Measurements from ENCODE around the gene AHCYL2.

AHCYL2 gene

DNA sequence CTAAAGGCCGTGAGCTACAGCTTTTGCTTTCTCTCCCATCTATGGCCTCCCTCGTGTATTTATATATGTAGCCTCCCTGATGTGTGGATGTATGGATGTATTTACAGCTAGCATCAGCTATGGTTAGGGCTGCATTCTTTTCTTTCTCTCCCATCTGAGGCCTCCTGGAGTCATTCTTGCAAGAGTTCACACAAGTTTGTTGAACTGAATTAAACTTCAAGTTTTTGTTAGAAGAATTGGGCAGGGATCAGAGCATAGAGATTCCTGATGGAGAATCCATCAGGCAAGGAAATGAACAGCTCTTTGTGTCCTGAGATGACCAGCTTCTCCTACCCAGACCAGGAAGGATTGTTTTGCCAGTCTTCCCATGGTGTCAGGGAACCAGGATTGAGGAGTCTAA, 60.3 kb downstream of the AHCYL2 start:
- H3K79me2 ChIP-seq (ENCODE audit: insufficient read depth, low read length) = no peaks in the 10 kb centered on the region
- H3K9ac ChIP-seq (ENCODE audit: low read length) = no peak overlapping the region
- H4K20me1 ChIP-seq (ENCODE audit: insufficient read depth, low read length) = no peaks in the 10 kb centered on the region
- H3K4me3 ChIP-seq (ENCODE audit: low read depth, low read length, poor library complexity, severe bottlenecking) = no peak overlapping the region
- no peaks in the 10 kb centered on the region for H3K27me3 ChIP-seq (ENCODE audit: insufficient read depth, low read length)
- no peak overlapping the region for H3K4me2 ChIP-seq (ENCODE audit: low read length)
- H3K4me1 ChIP-seq (ENCODE audit: insufficient read depth, low read length, severe bottlenecking) = no peaks in the 10 kb centered on the region
- H3K27ac ChIP-seq (ENCODE audit: low read depth, low read length, poor library complexity, severe bottlenecking) = no peak overlapping the region
- no peak for TF ChIP-seq EZH2 (IDR thresholded peaks at IDR 0.05; ENCODE audit: borderline replicate concordance, low read length)
- TF ChIP-seq, protein P1, sequence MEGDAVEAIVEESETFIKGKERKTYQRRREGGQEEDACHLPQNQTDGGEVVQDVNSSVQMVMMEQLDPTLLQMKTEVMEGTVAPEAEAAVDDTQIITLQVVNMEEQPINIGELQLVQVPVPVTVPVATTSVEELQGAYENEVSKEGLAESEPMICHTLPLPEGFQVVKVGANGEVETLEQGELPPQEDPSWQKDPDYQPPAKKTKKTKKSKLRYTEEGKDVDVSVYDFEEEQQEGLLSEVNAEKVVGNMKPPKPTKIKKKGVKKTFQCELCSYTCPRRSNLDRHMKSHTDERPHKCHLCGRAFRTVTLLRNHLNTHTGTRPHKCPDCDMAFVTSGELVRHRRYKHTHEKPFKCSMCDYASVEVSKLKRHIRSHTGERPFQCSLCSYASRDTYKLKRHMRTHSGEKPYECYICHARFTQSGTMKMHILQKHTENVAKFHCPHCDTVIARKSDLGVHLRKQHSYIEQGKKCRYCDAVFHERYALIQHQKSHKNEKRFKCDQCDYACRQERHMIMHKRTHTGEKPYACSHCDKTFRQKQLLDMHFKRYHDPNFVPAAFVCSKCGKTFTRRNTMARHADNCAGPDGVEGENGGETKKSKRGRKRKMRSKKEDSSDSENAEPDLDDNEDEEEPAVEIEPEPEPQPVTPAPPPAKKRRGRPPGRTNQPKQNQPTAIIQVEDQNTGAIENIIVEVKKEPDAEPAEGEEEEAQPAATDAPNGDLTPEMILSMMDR (IDR thresholded peaks at IDR 0.05; ENCODE audit: low read length) = no peak
- no peaks in the 10 kb centered on the region for H3K36me3 ChIP-seq (ENCODE audit: insufficient read depth, low read length)
- H3F3A ChIP-seq (ENCODE audit: insufficient read depth, low read length) = no peaks in the 10 kb centered on the region
- no peaks in the 10 kb centered on the region for H3K9me2 ChIP-seq (ENCODE audit: low read depth, low read length)
- H3K9me3 ChIP-seq (ENCODE audit: low read length) = no peaks in the 10 kb centered on the region
- no peak overlapping the region for H2AFZ ChIP-seq (ENCODE audit: low read length)

DNA sequence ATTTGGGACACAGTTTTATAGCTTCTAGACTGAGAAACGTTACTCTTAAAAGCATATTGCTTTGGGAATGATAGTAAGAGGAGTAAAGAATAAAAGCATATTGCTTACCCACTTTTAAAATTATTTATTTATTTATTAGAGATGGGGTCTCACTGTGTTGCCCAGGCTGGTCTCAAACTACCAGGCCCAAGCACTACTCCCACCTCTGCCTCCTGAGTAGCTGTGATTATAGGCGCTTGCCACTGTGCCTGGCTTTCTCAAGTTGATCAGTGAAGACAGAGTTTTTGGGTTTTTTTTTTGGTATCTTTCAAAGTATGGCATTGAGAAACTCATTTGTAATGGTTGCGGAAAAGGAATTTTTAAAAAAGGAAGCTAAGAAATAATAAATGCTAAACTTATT, 68.0 kb downstream of the AHCYL2 start:
- H3K9ac ChIP-seq (ENCODE audit: low read length) = no peak overlapping the region
- no peaks in the 10 kb centered on the region for H3K36me3 ChIP-seq (ENCODE audit: insufficient read depth, low read length)
- no peaks in the 10 kb centered on the region for H4K20me1 ChIP-seq (ENCODE audit: insufficient read depth, low read length)
- H3K27ac ChIP-seq (ENCODE audit: low read depth, low read length, poor library complexity, severe bottlenecking) = no peak overlapping the region
- no peak overlapping the region for H3K4me2 ChIP-seq (ENCODE audit: low read length)
- H3K27me3 ChIP-seq (ENCODE audit: insufficient read depth, low read length) = no peaks in the 10 kb centered on the region
- TF ChIP-seq EZH2 (IDR thresholded peaks at IDR 0.05; ENCODE audit: borderline replicate concordance, low read length) = no peak
- TF ChIP-seq, protein P1 (IDR thresholded peaks at IDR 0.05; ENCODE audit: low read length) = no peak
- no peaks in the 10 kb centered on the region for H3K9me3 ChIP-seq (ENCODE audit: low read length)
- no peaks in the 10 kb centered on the region for H3K4me1 ChIP-seq (ENCODE audit: insufficient read depth, low read length, severe bottlenecking)
- H2AFZ ChIP-seq (ENCODE audit: low read length) = no peak overlapping the region
- H3K79me2 ChIP-seq (ENCODE audit: insufficient read depth, low read length) = no peaks in the 10 kb centered on the region
- H3K9me2 ChIP-seq (ENCODE audit: low read depth, low read length) = no peaks in the 10 kb centered on the region
- no peaks in the 10 kb centered on the region for H3F3A ChIP-seq (ENCODE audit: insufficient read depth, low read length)
- H3K4me3 ChIP-seq (ENCODE audit: low read depth, low read length, poor library complexity, severe bottlenecking) = no peak overlapping the region

DNA sequence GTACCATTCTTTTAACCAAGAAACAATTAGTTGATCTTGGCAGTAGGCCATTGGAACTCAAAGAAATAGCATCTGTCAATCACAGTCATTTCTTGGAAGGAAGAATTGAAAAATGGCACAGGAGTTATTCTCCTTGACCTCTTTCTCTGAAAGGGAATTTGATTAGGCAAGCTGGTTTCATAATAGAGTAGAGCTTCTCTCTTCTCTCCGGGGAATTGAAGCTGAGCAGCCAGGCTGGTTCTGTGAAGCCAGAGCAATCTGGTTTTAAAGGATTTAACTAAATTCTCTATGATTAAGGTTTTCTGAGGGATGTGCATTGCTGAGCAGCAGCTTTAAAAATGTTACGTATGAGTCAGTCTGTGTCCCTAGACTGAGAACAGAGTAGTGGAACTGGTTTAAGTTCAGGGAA, 70.2 kb downstream of the AHCYL2 start:
- H2AFZ ChIP-seq (ENCODE audit: low read length) = no peak overlapping the region
- no peaks in the 10 kb centered on the region for H3K4me1 ChIP-seq (ENCODE audit: insufficient read depth, low read length, severe bottlenecking)
- H3F3A ChIP-seq (ENCODE audit: insufficient read depth, low read length) = no peaks in the 10 kb centered on the region
- no peaks in the 10 kb centered on the region for H4K20me1 ChIP-seq (ENCODE audit: insufficient read depth, low read length)
- no peaks in the 10 kb centered on the region for H3K27me3 ChIP-seq (ENCODE audit: insufficient read depth, low read length)
- no peaks in the 10 kb centered on the region for H3K36me3 ChIP-seq (ENCODE audit: insufficient read depth, low read length)
- TF ChIP-seq, protein P1 (IDR thresholded peaks at IDR 0.05; ENCODE audit: low read length) = no peak
- no peak for TF ChIP-seq EZH2 (IDR thresholded peaks at IDR 0.05; ENCODE audit: borderline replicate concordance, low read length)
- H3K79me2 ChIP-seq (ENCODE audit: insufficient read depth, low read length) = no peaks in the 10 kb centered on the region
- no peak overlapping the region for H3K4me3 ChIP-seq (ENCODE audit: low read depth, low read length, poor library complexity, severe bottlenecking)
- no peak overlapping the region for H3K27ac ChIP-seq (ENCODE audit: low read depth, low read length, poor library complexity, severe bottlenecking)
- H3K9ac ChIP-seq (ENCODE audit: low read length) = no peak overlapping the region
- H3K9me3 ChIP-seq (ENCODE audit: low read length) = no peaks in the 10 kb centered on the region
- H3K9me2 ChIP-seq (ENCODE audit: low read depth, low read length) = no peaks in the 10 kb centered on the region
- no peak overlapping the region for H3K4me2 ChIP-seq (ENCODE audit: low read length)

Measured in OCI-LY1 (cell line).